HEK293 (cell line): ENCODE measurements around the gene PPIL4.

Source experiments
- KLF7 ChIP-seq: fragments of 450-650 bp; formaldehyde crosslinking; IDR thresholded peaks from 2 replicates; pipeline ENCODE4 v1.5.1; 2016; ENCODE audit warnings: missing biosample characterization, missing genetic modification characterization, borderline replicate concordance
- PATZ1 ChIP-seq: fragments of 450-650 bp; formaldehyde crosslinking; IDR thresholded peaks from 2 replicates; pipeline ENCODE4 v1.5.1; 2016; ENCODE audit warnings: missing biosample characterization, missing genetic modification characterization
- SCRT1 ChIP-seq: fragments of 450-650 bp; formaldehyde crosslinking; IDR thresholded peaks from 2 replicates; pipeline ENCODE4 v1.5.1; 2016; ENCODE audit warnings: missing biosample characterization, missing genetic modification characterization, borderline replicate concordance
- ZBTB11 ChIP-seq: fragments of 450-650 bp; formaldehyde crosslinking; conservative IDR thresholded peaks from 2 replicates; pipeline ENCODE4 v1.5.1; 2016; ENCODE audit warnings: low read depth, missing biosample characterization, missing genetic modification characterization
- ZBTB48 ChIP-seq: fragments of 450-650 bp; formaldehyde crosslinking; IDR thresholded peaks from 2 replicates; pipeline ENCODE4 v1.5.1; 2016; ENCODE audit warnings: missing biosample characterization, missing genetic modification characterization
- ZNF132 ChIP-seq: fragments of 450-650 bp; formaldehyde crosslinking; IDR thresholded peaks from 2 replicates; pipeline ENCODE4 v1.5.1; 2017; ENCODE audit warnings: missing biosample characterization, missing genetic modification characterization, borderline replicate concordance
- ZNF18 ChIP-seq: fragments of 450-650 bp; formaldehyde crosslinking; IDR thresholded peaks from 2 replicates; pipeline ENCODE4 v1.5.1; 2016; ENCODE audit warnings: missing biosample characterization, missing genetic modification characterization
- ZNF202 ChIP-seq: fragments of 450-650 bp; formaldehyde crosslinking; IDR thresholded peaks from 2 replicates; pipeline ENCODE4 v1.5.1; 2016; ENCODE audit warnings: missing biosample characterization, missing genetic modification characterization, borderline replicate concordance
- ZNF266 ChIP-seq: fragments of 450-650 bp; formaldehyde crosslinking; IDR thresholded peaks from 2 replicates; pipeline ENCODE4 v1.5.1; 2016; ENCODE audit warnings: missing biosample characterization, missing genetic modification characterization, low read depth
- ZNF280C ChIP-seq: fragments of 450-650 bp; formaldehyde crosslinking; IDR thresholded peaks from 2 replicates; pipeline ENCODE4 v1.5.1; 2016; ENCODE audit warnings: missing biosample characterization, missing genetic modification characterization
- ZNF292 ChIP-seq: fragments of 450-650 bp; formaldehyde crosslinking; IDR thresholded peaks from 2 replicates; pipeline ENCODE4 v1.5.1; 2016; ENCODE audit warnings: low read depth, missing biosample characterization, missing genetic modification characterization, borderline replicate concordance
- ZNF341 ChIP-seq: fragments of 450-650 bp; formaldehyde crosslinking; IDR thresholded peaks from 2 replicates; pipeline ENCODE4; 2016; ENCODE audit warnings: low read depth, missing biosample characterization, missing genetic modification characterization
- ZNF354C ChIP-seq: fragments of 450-650 bp; formaldehyde crosslinking; IDR thresholded peaks from 2 replicates; pipeline ENCODE4 v1.5.1; 2016; ENCODE audit warnings: missing biosample characterization, missing genetic modification characterization, low read depth, borderline replicate concordance
- ZNF404 ChIP-seq: fragments of 450-650 bp; formaldehyde crosslinking; IDR thresholded peaks from 2 replicates; pipeline ENCODE4 v1.5.1; 2017; ENCODE audit warnings: missing biosample characterization, missing genetic modification characterization
- ZNF426 ChIP-seq: fragments of 450-650 bp; formaldehyde crosslinking; IDR thresholded peaks from 2 replicates; pipeline ENCODE4 v1.5.1; 2017; ENCODE audit warnings: missing biosample characterization, missing genetic modification characterization, mild to moderate bottlenecking, inconsistent platforms, moderate library complexity
- ZNF433 ChIP-seq: fragments of 450-650 bp; formaldehyde crosslinking; IDR thresholded peaks from 2 replicates; pipeline ENCODE4 v1.5.1; 2016; ENCODE audit warnings: missing biosample characterization, missing genetic modification characterization, low read depth
- ZNF510 ChIP-seq: fragments of 450-650 bp; formaldehyde crosslinking; IDR thresholded peaks from 2 replicates; pipeline ENCODE4 v1.5.1; 2018; ENCODE audit warnings: mild to moderate bottlenecking, missing genetic modification characterization, missing biosample characterization; ENCODE audit not compliant: insufficient replicate concordance
- ZNF558 ChIP-seq: fragments of 450-650 bp; formaldehyde crosslinking; IDR thresholded peaks from 2 replicates; pipeline ENCODE4 v1.5.1; 2016; ENCODE audit warnings: missing biosample characterization, missing genetic modification characterization
- ZNF560 ChIP-seq: fragments of 450-650 bp; formaldehyde crosslinking; IDR thresholded peaks from 2 replicates; pipeline ENCODE4 v1.5.1; 2017; ENCODE audit warnings: missing biosample characterization, missing genetic modification characterization, borderline replicate concordance
- ZNF623 ChIP-seq: fragments of 450-650 bp; formaldehyde crosslinking; IDR thresholded peaks from 2 replicates; pipeline ENCODE4 v1.5.1; 2016; ENCODE audit warnings: missing biosample characterization, missing genetic modification characterization
- ZNF626 ChIP-seq: fragments of 450-650 bp; sonication (Bioruptor Pico); formaldehyde crosslinking; IDR thresholded peaks from 2 replicates; pipeline ENCODE4 v1.5.1; 2018; ENCODE audit warnings: missing biosample characterization, missing genetic modification characterization, inconsistent platforms
- ZNF629 ChIP-seq: fragments of 450-650 bp; formaldehyde crosslinking; IDR thresholded peaks from 2 replicates; pipeline ENCODE4 v1.5.1; 2017; ENCODE audit warnings: missing biosample characterization, missing genetic modification characterization
- ZNF654 ChIP-seq: fragments of 450-650 bp; formaldehyde crosslinking; IDR thresholded peaks from 2 replicates; pipeline ENCODE4 v1.5.1; 2016; ENCODE audit warnings: low read depth, missing biosample characterization, missing genetic modification characterization
- ZNF664 ChIP-seq: fragments of 450-650 bp; formaldehyde crosslinking; IDR thresholded peaks from 2 replicates; pipeline ENCODE4 v1.5.1; 2016; ENCODE audit warnings: missing biosample characterization, missing genetic modification characterization
- ZNF704 ChIP-seq: fragments of 450-650 bp; formaldehyde crosslinking; IDR thresholded peaks from 2 replicates; pipeline ENCODE4 v1.5.1; 2016; ENCODE audit warnings: missing biosample characterization, missing genetic modification characterization
- ZNF791 ChIP-seq: fragments of 450-650 bp; formaldehyde crosslinking; IDR thresholded peaks from 2 replicates; pipeline ENCODE4 v1.5.1; 2016; ENCODE audit warnings: missing biosample characterization, missing genetic modification characterization
- ZSCAN18 ChIP-seq: fragments of 450-650 bp; formaldehyde crosslinking; IDR thresholded peaks from 2 replicates; pipeline ENCODE4 v1.5.1; 2016; ENCODE audit warnings: missing biosample characterization, missing genetic modification characterization
- ZXDB ChIP-seq: fragments of 450-650 bp; formaldehyde crosslinking; IDR thresholded peaks from 2 replicates; pipeline ENCODE4 v1.5.1; 2016; ENCODE audit warnings: missing biosample characterization, missing genetic modification characterization

The PPIL4 gene

GRCh38 chr6:149541139-149541538 is 4.7 kb downstream of the PPIL4 start (continued):
- peak; percentile 72 for TF ChIP-seq ZBTB11
- peak; percentile 60; the same call in 1 of the 2 replicates for TF ChIP-seq ZNF558 (tag by site-specific recombination)
- TF ChIP-seq ZNF132 = no peak
- peak; percentile 65; the same call in 1 of the 2 replicates for TF ChIP-seq ZNF664
- peak; percentile 82 for TF ChIP-seq ZNF433 (tag by site-specific recombination)
- no peak for TF ChIP-seq ZBTB48 (tag by site-specific recombination)
- TF ChIP-seq ZNF560 (tag by site-specific recombination) = peak; percentile 61; the same call in 1 of the 2 replicates
- peak; percentile 47; the same call in 1 of the 2 replicates for TF ChIP-seq KLF7 (tag by site-specific recombination)
- no peak for TF ChIP-seq ZNF292 (tag by site-specific recombination)
- peak; percentile 77; the same call in 1 of the 2 replicates for TF ChIP-seq ZNF354C
- peak; percentile 65 for TF ChIP-seq ZNF510
- TF ChIP-seq ZNF341 (tag by site-specific recombination) = 0 out of 2 replicates have a peak, but pooled peaks have one; percentile 23
- TF ChIP-seq ZNF654 = peak; percentile 35; the same call in 1 of the 2 replicates
- TF ChIP-seq ZNF626 = no peak
- no peak for TF ChIP-seq ZNF280C (tag by site-specific recombination)
- peak; percentile 87 for TF ChIP-seq ZNF404
- TF ChIP-seq ZNF202 = peak; percentile 86; the same call in 1 of the 2 replicates
- TF ChIP-seq PATZ1 (tag by site-specific recombination) = no peak
- peak; percentile 73; the same call in 1 of the 2 replicates for TF ChIP-seq ZNF266
- TF ChIP-seq ZNF18 (tag by site-specific recombination) = 0 out of 2 replicates have a peak, but pooled peaks have one; percentile 9
- TF ChIP-seq SCRT1 = no peak
- peak; percentile 92 for TF ChIP-seq ZNF426 (tag by site-specific recombination)
- TF ChIP-seq ZXDB (tag by site-specific recombination) = peak; percentile 53; the same call in 1 of the 2 replicates
- TF ChIP-seq ZNF623 (tag by site-specific recombination) = peak; percentile 70
- TF ChIP-seq ZNF704 (tag by site-specific recombination) = peak; percentile 58; the same call in 1 of the 2 replicates
- TF ChIP-seq ZSCAN18 = no peak
- TF ChIP-seq ZNF629 (tag by site-specific recombination) = peak; percentile 49
- 0 out of 2 replicates have a peak, but pooled peaks have one; percentile 32 for TF ChIP-seq ZNF791 (tag by site-specific recombination)
